Measurements from ENCODE around the gene SERINC5. TPM values are rescaled to one million over a fixed set of nuclear protein-coding genes. Genes with fewer than 3 reads are reported as not detected.

Gene SERINC5
- total RNA-seq, 1 donor from 2014 or later, result 57.3 TPM

GRCh38 chr5:80083101-80083890, 172.6 kb downstream of the SERINC5 start:
- Histone ChIP-seq H3K27ac (ENCODE audit: low read depth, low read length) (peak overlapping the region; percentile 11), H4K20me1 (ENCODE audit: insufficient read depth, low read length) (no peaks in the 10 kb centered on the region), H3K4me3 (ENCODE audit: insufficient read depth, low read depth, low read length) (peak overlapping the region; percentile 25), H3K4me1 (ENCODE audit: insufficient read depth, low read length) (peaks cover 3% of the 10 kb centered on the region), H2AFZ (ENCODE audit: low read depth, low read length) (peak overlapping the region; percentile 59), H3K4me2 (ENCODE audit: low read length) (peak overlapping the region; percentile 65), H3K27me3 (ENCODE audit: insufficient read depth, low read length) (no peaks in the 10 kb centered on the region), H3K79me2 (ENCODE audit: insufficient read depth, low read length) (no peaks in the 10 kb centered on the region), H3K9me3 (ENCODE audit: insufficient read depth, low read depth, low read length) (no peaks in the 10 kb centered on the region), H3K9ac (ENCODE audit: low read length) (no peak overlapping the region), H3K36me3 (ENCODE audit: insufficient read depth, low read length) (no peaks in the 10 kb centered on the region)
- no peak for TF ChIP-seq EZH2 (IDR thresholded peaks at IDR 0.05; ENCODE audit: insufficient read depth, low read length)
- TF ChIP-seq, protein P1, sequence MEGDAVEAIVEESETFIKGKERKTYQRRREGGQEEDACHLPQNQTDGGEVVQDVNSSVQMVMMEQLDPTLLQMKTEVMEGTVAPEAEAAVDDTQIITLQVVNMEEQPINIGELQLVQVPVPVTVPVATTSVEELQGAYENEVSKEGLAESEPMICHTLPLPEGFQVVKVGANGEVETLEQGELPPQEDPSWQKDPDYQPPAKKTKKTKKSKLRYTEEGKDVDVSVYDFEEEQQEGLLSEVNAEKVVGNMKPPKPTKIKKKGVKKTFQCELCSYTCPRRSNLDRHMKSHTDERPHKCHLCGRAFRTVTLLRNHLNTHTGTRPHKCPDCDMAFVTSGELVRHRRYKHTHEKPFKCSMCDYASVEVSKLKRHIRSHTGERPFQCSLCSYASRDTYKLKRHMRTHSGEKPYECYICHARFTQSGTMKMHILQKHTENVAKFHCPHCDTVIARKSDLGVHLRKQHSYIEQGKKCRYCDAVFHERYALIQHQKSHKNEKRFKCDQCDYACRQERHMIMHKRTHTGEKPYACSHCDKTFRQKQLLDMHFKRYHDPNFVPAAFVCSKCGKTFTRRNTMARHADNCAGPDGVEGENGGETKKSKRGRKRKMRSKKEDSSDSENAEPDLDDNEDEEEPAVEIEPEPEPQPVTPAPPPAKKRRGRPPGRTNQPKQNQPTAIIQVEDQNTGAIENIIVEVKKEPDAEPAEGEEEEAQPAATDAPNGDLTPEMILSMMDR (IDR thresholded peaks at IDR 0.05; ENCODE audit: insufficient read depth, low read depth, low read length), result peak; percentile 75
- no peaks in the 10 kb centered on the region for H3K36me3 Mint-ChIP-seq (ENCODE audit: low read depth, unreplicated experiment)
- no peak overlapping the region for H3K27ac Mint-ChIP-seq (ENCODE audit: unreplicated experiment)
- H3K4me1 Mint-ChIP-seq (ENCODE audit: low read depth, unreplicated experiment), result no peaks in the 10 kb centered on the region
- DNase-seq (ENCODE audit: low read depth) (peak; percentile 68), FAIRE-seq (no peak)
- no peaks in the 10 kb centered on the region for H3K9me3 Mint-ChIP-seq (ENCODE audit: unreplicated experiment)
- H3K4me3 Mint-ChIP-seq (ENCODE audit: unreplicated experiment), result no peak overlapping the region
- H3K27me3 Mint-ChIP-seq (ENCODE audit: low read depth, unreplicated experiment), result peaks cover 3% of the 10 kb centered on the region

DNA sequence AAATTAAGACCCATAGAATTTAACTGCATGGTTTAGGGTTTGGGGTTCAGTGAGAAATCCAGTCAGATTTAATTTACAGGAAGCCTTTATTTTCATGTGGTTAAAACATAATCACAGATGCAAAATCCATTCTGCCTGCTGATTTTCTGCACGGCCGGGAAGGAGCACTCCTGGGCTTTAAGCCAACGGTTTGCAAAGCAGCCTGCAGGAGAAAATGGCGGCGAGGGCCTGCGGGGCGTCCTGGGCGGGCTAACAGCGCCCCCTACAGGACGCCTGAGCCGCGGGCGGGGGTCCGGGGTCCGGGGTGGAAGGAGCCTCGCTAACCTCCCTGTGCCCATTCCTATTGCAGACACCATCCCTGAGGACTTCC, 173.1 kb downstream of the SERINC5 start:
- H3K9me3 Mint-ChIP-seq (ENCODE audit: unreplicated experiment), result no peaks in the 10 kb centered on the region
- H3K36me3 ChIP-seq (ENCODE audit: insufficient read depth, low read length), result no peaks in the 10 kb centered on the region
- H3K9ac ChIP-seq (ENCODE audit: low read length), result no peak overlapping the region
- H3K4me2 ChIP-seq (ENCODE audit: low read length), result peak overlapping the region; percentile 65
- FAIRE-seq (no peak), DNase-seq (ENCODE audit: low read depth) (peak; percentile 56)
- H3K4me1 ChIP-seq (ENCODE audit: insufficient read depth, low read length), result peaks cover 3% of the 10 kb centered on the region
- TF ChIP-seq EZH2 (IDR thresholded peaks at IDR 0.05; ENCODE audit: insufficient read depth, low read length), result no peak
- TF ChIP-seq, protein P1 (IDR thresholded peaks at IDR 0.05; ENCODE audit: insufficient read depth, low read depth, low read length), result peak; percentile 28
- no peaks in the 10 kb centered on the region for H3K36me3 Mint-ChIP-seq (ENCODE audit: low read depth, unreplicated experiment)
- peaks cover 4% of the 10 kb centered on the region for H3K27me3 Mint-ChIP-seq (ENCODE audit: low read depth, unreplicated experiment)
- no peaks in the 10 kb centered on the region for H4K20me1 ChIP-seq (ENCODE audit: insufficient read depth, low read length)
- H3K9me3 ChIP-seq (ENCODE audit: insufficient read depth, low read depth, low read length), result no peaks in the 10 kb centered on the region
- H3K4me3 ChIP-seq (ENCODE audit: insufficient read depth, low read depth, low read length), result peak overlapping the region; percentile 25
- no peak overlapping the region for H3K4me3 Mint-ChIP-seq (ENCODE audit: unreplicated experiment)
- no peak overlapping the region for H3K27ac ChIP-seq (ENCODE audit: low read depth, low read length)
- H3K79me2 ChIP-seq (ENCODE audit: insufficient read depth, low read length), result no peaks in the 10 kb centered on the region
- H2AFZ ChIP-seq (ENCODE audit: low read depth, low read length), result peak overlapping the region; percentile 59
- no peak overlapping the region for H3K27ac Mint-ChIP-seq (ENCODE audit: unreplicated experiment)
- no peaks in the 10 kb centered on the region for H3K27me3 ChIP-seq (ENCODE audit: insufficient read depth, low read length)
- H3K4me1 Mint-ChIP-seq (ENCODE audit: low read depth, unreplicated experiment), result no peaks in the 10 kb centered on the region

DNA sequence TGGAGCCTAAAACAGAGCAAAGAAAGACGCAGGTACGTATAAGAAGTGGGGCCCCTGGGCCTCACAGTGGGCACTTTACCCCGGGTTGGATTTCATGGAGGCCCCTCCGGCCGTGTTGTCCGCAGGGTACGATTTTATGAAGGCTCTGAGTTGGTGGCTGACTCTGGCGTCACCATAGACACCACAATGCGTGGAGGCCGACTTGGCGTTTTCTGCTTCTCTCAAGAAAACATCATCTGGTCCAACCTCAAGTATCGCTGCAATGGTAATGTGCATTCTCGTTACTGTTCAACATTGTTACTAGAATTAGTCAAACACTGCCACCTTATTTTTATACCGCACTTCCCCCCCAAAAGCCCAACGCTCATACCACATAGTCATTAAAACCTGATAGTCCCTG, 173.6 kb downstream of the SERINC5 start:
- H3K27ac Mint-ChIP-seq (ENCODE audit: unreplicated experiment), result no peak overlapping the region

More for the DNA sequence above, 173.6 kb downstream of the SERINC5 start:
- H3K9me3 ChIP-seq (ENCODE audit: insufficient read depth, low read depth, low read length), result no peaks in the 10 kb centered on the region
- no peaks in the 10 kb centered on the region for H3K27me3 ChIP-seq (ENCODE audit: insufficient read depth, low read length)
- peaks cover 4% of the 10 kb centered on the region for H3K27me3 Mint-ChIP-seq (ENCODE audit: low read depth, unreplicated experiment)
- peak overlapping the region; percentile 65 for H3K4me2 ChIP-seq (ENCODE audit: low read length)
- FAIRE-seq (no peak), DNase-seq (ENCODE audit: low read depth) (no peak)
- H3K27ac ChIP-seq (ENCODE audit: low read depth, low read length), result no peak overlapping the region
- H3K36me3 Mint-ChIP-seq (ENCODE audit: low read depth, unreplicated experiment), result no peaks in the 10 kb centered on the region
- no peaks in the 10 kb centered on the region for H3K9me3 Mint-ChIP-seq (ENCODE audit: unreplicated experiment)
- no peak overlapping the region for H3K9ac ChIP-seq (ENCODE audit: low read length)
- H3K4me1 Mint-ChIP-seq (ENCODE audit: low read depth, unreplicated experiment), result no peaks in the 10 kb centered on the region
- H4K20me1 ChIP-seq (ENCODE audit: insufficient read depth, low read length), result no peaks in the 10 kb centered on the region
- peaks cover 3% of the 10 kb centered on the region for H3K4me1 ChIP-seq (ENCODE audit: insufficient read depth, low read length)
- no peak for TF ChIP-seq EZH2 (IDR thresholded peaks at IDR 0.05; ENCODE audit: insufficient read depth, low read length)
- TF ChIP-seq, protein P1 (IDR thresholded peaks at IDR 0.05; ENCODE audit: insufficient read depth, low read depth, low read length), result no peak
- no peak overlapping the region for H3K4me3 ChIP-seq (ENCODE audit: insufficient read depth, low read depth, low read length)
- H3K4me3 Mint-ChIP-seq (ENCODE audit: unreplicated experiment), result no peak overlapping the region
- H3K36me3 ChIP-seq (ENCODE audit: insufficient read depth, low read length), result no peaks in the 10 kb centered on the region
- peak overlapping the region; percentile 59 for H2AFZ ChIP-seq (ENCODE audit: low read depth, low read length)
- no peaks in the 10 kb centered on the region for H3K79me2 ChIP-seq (ENCODE audit: insufficient read depth, low read length)

Data from astrocyte (in vitro differentiated cells and primary cell).